Left renal pelvis (tissue), 4 donors: Measurements from ENCODE around the gene FAM241B. TPM values are rescaled to one million over a fixed set of nuclear protein-coding genes. Genes with fewer than 3 reads are reported as not detected.

Experiments used
- DNase-seq, 4 donors: peaks; one replicate each; pipeline ENCODE4 v3.0.0-alpha.2; 2013; ENCODE audit warnings: low read depth in 4 of 4, low spot score in 3 of 4
- polyA plus RNA-seq, 4 donors: library from polyadenylated mRNA; unstranded; fragments of 120-200 nt; gene quantifications; one replicate each; pipeline ENCODE4 v1.2.1, GENCODE V29; 2013; ENCODE audit not compliant: insufficient read length in 4 of 4

The FAM241B gene
- polyA plus RNA-seq, 4 donors: 2.7 to 10.9 (median 10.0) TPM

DNA sequence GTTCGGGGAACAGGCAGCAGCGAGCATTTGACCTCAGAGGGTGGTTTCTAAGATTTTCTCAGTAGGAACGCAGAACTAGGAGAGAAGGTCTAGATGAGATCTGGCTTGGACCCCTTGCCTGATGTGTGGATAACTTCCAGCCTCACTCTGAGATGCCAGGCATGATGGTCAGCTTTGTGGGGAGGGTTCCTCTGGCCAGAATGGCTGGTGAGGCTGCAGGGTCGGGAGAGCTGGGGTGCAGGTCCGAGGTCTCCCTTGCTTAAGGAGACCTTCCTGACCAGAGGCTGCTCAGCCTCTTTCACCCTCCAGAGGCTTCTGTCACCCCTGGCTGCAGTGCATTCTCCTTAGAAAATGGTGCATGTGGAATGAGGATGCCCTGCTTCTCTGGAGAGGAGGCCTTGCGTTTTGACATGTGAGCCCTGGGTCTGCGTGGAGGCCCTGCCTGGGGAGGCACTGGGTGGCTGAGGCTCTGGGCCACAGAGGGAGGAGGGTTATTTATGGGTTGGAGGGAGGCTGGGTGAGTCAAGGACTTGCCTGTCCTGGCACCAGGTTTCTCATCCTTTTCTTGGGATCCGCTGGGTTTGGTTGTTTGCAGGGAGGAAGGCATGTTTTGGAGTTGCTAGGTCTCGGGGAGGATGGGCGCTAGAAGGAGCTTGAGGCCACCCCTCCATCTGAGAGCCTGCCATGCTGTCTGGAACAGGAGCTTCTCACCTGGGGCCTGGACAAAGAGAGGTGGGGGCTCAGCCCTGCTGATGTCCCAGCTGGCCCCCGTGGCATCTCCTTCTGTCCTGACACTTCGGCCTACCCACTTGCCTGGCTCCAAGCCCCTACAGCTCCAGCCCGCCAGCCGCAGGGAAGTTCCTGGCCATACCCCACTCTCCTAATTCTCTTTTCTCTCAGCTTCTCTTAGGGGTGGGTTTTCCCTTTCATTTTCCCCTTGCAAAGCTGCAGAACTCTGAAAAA, 3.9 kb downstream of the FAM241B start:
- DNase-seq: no peak

DNA sequence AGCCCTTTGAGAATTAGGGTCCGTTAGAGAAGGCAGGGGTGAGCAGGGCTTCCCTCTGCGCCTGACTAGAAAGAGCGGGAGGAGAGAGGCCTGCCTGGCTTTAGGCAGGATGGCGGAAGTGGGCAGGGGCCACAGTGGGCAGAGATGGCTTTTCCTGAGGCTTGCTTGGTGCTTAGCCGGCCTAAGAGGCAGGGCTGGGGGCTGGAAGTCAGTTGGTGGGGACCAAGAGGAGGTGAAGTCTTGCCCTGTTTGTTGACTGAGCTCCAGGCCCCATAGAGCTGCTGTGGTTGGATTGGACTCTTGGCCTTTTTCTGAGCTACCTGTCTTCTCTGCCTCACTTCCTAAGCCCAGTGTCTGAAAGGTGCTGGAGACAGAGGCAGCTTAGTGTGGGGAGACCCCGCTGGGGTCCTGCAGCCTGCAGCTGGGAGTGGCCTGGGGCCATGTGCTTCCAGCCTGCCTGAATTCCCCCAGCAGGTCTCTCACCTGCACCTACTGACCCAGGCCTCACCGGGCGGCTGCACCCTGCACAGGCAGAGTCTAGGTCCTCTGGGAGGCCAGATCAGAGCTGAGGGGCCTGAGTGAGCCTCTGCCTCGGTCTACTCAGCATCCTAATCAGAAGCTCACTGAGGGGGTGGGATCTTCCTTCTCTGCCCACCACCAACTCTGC, 4.8 kb downstream of the FAM241B start:
- DNase-seq: no peak

DNA sequence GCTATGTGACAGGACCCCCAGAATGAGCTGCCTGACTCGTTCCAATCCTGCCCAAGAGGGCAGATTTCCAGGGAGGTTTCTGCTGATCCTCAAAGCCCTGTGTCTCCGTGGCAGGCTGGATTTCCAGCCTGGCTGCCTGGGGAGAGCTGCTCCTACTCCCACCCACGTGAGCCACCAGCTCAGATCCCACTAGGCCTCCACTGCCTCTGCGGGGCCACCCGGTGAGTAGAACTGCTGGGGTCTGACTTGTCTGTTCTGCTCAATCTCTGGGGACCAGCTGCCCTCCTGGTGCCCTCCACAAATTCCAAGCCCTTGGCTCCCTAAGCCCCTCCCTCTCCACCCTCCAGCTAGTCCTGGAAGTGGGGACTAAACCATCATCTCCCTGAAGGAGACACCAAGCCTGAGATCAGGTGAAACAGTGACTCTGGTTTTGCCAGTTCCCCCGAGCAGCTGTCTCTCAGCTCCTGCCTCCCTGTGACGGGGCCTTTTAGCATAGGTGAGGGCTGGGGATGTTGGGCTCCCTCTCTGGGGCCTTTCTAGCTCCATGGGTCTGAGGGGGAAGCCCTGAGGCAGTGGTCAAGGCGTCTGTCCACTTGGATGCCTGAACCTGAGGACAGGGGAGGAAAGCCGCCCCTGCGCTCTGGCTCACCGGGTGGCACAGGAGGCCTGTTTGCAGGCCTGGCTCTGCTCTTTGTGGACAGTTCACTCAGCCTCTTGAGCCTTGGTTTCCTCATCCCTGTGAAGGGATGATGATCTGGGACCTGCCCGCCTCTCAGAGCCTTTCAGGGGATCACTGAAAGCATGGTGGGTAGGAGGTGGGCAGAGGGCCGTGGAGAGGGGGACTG, 5.6 kb downstream of the FAM241B start:
- DNase-seq: no peak

DNA sequence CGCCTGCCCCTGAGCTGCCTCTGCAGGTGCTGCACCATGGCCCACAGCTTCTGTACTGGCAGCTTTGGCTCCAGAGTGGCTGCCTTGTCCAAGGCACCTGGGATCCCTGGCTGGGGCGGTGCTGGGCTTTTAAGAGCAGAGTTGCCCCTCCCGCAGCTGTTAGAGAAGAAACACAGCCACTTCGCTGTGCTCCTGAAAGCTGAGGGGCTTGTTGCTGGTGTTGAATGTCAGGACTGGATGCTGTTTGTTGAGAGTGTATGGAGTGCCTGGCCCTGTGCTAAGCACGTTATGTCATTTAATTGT, 6.2 kb downstream of the FAM241B start:
- no peak for DNase-seq

DNA sequence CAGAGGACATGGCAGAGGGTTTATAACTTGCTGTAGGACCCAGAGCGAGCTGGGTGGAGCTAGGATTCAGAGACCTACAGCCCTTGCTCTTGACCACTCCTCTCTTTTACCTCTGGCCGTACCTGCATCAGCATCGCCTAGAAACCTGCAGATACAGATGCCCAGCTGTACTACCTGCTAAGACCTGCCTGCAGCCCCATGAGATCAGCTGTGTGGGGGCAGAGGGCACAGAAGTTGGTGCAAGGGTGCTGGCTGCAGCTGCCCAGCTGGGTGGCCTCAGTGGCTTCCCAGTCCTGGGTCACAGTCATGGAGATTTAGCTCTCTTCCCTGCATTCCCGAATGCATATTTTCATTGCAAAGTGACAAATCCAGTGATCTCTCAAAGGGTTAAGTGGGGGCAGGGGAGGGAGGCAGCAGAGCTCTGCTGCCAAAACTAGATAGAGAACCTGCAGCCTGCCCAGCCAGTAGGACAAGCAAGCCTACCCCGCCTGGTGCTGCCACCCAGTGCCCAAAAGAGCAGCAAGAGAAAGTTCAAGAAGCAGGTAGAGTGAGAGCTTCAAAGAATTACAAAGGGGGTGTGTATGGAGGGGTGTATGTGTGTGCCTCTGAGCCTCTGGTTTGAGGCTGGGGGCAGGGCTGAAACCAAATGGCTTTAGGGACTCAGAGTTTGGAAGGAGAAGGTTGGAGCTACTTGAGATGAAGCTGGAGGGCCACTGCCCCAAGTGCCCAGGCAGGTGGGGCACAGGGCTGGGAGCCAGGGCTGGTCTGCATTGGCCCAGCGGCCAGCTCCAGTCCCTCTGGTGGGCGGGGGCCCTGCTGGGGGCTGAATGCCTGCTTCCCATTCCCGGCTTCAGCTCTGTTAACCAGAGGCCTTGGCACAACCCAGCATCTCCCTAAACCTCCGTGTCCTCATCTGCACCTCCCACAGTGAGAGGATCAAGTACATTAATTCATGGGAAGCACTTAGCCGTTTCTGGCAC, 6.9 kb downstream of the FAM241B start:
- no peak for DNase-seq

DNA sequence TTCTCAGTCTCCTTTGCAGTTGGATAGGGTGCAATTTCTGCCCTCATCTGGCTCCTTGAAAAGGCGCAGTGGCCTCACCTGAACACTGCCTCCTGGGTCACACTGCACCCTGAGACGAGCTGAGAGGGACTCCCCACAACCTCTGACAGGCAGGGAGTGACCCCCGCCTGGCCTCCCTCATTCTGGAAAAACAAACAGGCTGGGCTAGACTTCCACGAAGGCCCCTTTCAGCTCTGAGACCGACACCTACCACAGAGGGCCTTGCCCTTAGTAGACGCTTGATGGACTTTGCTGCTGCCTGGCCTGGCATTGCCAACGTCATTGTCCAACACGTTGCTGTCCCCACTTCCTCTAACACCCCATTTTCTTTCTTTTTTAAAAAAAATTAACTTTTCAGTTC, 8.6 kb downstream of the FAM241B start:
- DNase-seq: no peak

DNA sequence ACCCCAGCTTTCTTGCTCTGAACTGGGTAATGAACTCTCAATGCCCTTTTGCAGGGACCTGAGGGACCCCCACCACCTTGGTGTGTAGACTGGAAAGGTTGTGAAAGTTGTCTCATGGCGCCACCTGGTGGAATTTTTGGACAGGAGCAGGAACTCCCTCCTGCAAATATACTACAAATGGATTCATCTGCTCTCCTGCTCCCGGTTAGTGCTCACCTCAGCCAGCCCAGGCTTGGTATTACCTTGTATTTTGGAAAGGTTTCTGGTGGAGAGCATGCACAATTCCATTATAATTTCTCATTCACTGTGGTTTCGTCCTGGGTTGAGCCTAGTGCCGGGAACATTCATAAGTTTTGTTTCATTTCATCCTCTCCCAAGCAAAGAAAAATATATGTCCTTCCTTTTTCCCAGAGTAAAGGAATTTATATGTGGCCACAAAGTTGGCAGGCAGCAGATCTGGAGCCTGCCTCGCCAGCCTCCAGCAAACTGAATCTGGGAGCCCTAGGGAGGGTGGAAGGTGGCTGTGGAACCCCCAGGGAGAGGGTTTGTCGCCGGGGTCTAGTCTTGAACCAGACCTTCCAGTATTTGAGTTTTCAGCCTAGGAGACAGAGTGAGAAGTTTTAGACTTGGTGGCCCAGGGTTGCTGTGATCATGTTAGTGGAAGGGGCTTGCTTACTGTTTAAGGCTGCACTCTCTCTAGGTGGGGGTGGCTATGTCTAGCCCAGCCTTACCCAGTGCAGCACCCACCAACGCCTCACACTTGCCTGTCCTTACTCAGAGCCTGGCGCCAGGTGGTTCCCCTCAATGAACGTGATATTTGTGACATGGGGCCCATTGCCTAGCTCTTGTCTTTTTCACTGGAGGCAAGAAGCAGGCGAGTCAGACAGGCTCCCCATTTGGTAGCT, 9.5 kb downstream of the FAM241B start:
- DNase-seq: peak in 1 of 4 donors; percentile 35

DNA sequence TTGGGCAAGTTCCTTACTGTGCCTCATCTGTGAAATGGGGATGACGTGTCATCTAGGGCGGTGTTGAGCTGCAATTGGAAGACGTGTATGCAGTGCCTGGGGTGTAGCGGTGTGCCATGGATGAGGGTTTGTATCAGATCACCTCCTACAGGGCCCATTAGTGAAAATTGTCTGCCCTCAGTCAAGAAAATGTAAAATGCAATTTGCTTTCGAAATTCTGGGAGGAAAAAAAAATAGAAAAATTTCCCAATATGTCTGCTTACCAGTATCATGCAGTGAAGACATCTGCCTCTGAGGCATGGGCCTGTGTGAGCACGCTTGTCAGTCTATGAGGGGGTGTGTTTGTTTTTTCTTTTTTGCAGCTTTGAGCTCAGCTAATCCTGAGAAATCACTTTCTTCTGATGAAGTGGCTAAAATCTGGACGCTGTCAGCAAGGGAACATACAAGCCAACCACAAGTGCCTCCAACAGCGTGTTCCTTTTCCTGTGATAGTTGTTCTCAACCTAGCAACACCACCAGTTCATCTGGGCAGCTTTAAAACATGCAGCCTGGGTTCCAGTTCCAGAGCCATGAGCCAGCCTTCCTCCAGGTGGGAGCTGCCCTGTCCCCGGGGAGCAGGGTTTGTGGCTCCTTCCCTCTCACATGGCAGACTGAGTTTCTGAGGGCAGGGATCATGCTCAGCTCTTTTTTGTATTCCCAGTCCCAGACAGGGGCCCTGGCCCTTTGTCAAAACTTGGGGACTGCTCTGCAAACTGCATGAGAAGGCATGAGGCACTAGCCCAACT, 10.3 kb downstream of the FAM241B start:
- no peak for DNase-seq

DNA sequence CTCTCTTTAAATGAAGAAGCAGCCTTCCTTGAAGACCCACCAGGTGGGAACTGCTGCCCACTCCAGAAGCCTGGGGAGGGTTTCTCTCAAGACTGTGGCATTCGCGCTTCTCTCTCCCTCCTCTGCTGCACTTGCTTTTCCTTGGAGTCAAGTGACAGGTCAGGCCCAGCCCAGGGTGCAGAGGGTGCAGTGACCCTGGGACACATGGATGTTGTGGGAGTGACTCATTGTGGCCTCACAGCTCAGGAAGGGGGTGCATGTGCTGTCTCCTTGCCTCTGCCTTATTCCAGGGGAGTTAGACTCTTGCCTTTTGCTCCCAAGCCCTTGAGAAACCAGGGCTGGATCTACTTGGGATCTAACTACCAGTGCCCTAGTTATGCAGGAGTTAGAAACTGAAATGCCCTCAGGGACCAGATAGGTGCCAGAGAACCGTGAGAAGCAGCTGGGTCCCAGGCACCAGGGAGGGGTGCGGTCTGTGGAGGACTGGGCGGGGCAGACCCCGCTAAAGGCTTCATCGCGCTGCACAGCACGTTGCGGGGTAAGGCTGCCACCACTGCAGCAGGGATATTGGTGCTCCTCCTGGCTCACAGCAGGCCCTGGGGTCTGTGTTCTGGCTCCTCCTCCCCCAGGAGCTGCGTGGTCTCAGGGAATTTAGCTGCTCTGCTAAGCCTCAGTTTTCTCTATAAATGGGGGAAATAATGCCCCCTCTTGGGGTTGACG, 11.4 kb downstream of the FAM241B start:
- no peak for DNase-seq

DNA sequence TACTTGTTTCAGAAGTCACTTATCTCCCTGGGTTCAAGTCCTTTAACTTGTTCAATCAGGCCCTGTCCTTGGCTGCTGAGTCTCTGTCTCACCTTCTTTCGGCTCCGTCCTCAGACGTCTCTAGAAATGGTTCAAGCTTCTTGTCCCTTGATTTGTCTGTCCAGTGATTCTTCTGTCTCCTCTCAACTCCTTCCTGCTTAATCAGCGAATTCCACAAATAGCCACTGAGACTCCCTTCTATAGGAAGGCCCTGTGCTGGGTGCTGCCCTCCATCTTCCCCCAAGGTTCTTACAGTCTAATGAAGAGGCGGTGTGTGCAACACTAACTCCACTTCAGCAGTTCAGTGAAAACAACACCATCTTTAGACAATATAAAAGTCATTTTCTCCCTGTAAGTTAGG, 12.7 kb downstream of the FAM241B start:
- DNase-seq: no peak

DNA sequence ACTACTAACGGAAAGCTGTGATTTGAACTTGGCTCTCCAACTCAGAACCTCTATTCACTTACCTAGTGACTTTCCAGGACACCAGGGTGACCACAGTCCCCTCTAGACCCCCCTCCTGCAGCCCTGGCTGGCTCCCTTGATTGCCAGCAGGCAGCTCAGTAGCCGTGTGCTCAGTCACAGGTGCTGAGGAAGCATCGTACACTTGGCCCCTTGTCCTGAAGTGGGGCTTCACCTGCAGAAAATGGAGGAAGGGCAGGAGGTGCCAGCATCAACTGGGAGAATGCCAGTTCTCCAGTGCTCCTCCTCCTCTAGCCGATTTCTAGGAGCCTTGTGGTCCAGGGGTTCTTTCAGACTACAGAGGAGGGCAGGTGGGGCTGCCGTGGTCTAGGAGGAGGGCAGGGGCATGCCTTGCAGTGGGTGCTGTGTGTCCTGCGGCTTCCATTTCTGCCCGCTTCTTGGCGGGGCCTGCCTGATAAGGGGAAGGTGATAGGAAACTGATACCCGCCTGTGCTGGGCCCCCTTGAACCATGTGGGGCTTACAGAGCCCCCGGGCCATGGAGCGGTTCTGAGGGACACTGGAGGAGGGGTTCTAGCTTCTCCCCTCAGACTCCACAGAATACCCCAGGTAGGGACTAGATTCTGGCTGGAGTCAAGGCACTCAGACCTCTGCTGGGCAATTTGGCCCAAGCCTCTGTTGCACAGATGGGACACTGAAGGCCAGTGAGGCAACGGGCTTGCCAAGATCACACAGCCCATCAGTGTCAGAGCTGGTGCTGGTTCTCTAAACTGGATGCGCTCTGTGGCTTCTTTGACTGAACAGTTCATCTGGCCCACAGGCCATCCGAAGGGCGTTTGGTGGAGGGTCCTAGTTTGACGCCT, 14.0 kb downstream of the FAM241B start:
- DNase-seq: no peak

DNA sequence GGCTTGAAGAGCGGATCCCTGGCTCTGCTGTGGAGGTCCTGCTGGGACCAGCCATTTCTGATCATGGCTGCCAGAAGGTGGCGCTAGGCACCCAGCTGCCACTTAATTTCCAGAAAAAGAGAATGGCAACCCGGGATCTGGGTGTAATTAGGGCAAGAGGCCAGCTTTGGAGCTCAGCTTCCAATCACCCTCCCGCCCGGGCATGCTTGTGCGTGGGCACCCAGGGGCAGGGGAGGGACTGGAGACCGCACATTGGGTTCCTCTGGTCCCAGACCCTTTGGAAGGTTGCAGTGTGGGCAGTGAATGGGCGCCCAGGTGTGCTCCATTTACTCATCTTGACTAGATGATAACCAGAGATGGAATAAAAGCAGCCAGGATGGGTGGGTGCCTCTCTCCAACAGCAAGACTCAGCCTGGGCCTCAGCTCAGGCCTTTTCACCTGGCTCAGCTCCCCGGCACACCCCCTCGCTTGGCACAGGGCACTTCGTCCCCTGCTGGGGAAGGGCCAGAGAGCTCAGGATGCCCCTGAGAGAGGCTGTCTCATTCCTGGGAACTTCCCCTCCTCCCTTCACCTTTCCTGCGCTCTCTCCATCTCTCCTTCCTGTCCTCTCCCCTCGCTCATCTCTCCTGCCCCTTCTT, 14.7 kb downstream of the FAM241B start:
- DNase-seq: peak in 1 of 4 donors; percentile 39

DNA sequence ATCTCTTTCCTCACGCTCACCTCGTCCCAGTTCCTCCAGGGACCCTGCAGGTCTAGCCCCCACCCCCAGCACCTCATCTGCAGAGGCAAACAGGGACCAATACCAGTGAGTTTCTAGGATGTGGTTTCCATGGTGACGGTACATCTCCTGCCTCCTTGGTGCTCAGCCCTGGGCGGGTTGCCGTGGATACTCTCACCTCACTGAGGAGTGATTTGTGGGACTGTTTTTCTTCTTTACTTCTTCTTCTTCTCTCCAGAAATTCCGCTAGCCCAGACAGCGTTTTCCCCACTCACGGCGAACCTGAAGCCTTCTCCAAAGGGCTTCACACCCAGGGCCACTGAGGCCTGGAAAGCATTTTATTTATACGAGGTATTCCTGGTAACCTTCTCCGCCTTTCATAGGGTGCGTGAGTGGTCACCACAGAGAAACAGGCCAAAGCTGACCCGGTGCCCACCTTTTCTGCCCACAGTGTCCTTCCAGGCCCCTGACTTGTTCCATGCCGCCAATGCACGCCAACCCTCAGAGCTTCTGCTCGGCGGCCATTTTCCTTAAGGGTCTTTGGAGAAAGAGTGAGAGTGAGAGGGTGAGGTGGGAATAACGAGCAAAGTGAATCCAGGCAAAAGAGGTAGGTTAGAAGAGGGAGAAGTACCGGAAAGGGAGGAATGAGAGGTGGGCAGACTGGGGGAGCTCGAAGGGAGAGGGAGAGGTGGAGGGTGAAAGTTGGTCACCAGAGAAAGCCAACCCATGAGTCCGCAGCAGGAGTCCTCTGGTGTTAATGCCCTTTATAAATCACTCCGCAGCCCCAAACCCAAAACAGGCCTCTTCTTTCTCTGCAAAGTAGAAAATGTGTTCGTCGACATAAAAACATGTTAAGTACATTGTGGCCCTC, 15.5 kb downstream of the FAM241B start:
- no peak for DNase-seq

DNA sequence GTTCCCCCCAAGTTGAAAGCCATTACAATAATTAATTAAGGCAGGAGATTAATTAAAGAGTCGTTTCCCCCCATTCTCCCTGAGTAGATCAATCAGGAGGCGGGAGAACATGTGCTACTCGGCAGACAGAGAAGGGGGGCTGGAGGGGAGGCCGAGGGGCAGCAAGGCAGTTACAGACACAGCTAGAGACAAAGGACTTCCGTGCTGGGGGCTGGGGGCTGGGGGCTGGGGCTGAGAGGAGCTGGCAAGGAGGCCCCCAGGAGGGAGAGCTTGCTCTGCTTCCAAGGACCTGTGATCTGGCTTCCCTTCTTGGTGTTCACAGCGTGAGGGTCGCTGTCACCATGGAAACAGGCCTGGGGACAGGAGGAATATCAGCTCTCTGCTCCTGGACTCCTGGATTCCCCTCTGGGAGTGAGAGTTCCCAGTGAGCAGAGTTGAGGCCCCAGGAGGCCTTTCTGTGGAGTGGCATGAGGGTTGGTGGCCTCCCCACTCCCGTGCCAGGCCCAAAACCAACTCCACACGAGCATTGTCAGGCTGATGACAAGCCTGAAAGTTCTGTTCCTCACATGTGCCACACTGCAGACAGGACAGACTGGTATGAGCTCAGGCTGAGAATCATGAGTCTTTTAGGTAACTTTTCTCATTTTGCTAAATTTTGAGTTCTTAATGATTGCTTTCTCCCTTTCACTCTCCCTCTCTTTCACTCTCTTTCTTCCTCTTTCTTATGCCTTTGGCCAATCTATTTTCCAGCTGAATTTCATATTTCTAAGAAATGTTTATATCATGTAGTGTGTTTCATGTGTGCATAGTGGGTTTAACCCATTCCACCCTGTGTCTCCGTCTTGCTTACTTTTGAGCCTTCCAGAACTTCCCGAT, 16.4 kb downstream of the FAM241B start:
- DNase-seq: no peak
